GM15510 (cell line): ENCODE results near the gene TINCR.

Experiments
- POLR2A ChIP-seq: IDR thresholded peaks from 3 replicates; pipeline ENCODE4 v1.6.1; 2011; ENCODE audit warnings: borderline replicate concordance; ENCODE audit not compliant: insufficient read length; ENCODE audit errors: extremely low read depth

TINCR gene

DNA sequence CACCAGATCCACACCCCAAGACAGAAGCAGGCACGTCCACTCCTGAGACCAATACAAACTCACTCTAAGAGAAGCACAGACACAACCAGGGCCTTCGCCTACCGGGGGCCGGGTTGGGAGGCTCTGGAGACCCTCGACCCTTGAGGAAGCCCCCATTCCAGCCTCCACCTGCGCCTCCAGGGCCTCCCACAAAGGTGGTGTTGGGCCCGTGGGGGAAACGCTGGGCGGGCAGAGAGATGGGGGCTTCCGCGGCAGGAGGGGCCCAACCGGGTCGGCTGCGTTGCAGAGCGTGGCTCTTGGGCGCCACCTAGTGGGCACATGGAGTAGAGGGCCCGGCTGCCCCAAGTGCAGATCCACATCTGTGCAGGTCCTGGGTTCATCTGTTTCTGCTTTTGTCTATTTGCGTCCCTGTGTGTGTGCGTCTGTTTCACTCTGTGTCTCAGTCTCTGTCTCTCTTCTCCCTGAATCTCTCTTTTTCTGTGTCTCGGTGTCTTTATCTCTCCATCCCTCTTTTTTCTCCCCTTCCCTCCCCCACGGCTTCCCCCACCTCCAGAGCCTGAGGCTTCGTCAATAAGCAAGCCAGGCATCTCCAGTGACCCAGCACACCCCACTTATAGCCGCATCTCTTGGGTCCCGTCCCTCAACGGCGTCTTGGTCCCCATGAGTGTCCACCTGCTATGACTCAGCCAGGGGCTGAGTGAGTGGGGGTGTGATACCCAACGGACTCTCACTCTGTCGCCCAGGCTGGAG, 10.5 kb upstream of the TINCR start:
- no peak for TF ChIP-seq POLR2A

- TF ChIP-seq POLR2A = no peak
These were observed 7.8 kb upstream of the TINCR start for GRCh38 chr19:5575590-5575989.

DNA sequence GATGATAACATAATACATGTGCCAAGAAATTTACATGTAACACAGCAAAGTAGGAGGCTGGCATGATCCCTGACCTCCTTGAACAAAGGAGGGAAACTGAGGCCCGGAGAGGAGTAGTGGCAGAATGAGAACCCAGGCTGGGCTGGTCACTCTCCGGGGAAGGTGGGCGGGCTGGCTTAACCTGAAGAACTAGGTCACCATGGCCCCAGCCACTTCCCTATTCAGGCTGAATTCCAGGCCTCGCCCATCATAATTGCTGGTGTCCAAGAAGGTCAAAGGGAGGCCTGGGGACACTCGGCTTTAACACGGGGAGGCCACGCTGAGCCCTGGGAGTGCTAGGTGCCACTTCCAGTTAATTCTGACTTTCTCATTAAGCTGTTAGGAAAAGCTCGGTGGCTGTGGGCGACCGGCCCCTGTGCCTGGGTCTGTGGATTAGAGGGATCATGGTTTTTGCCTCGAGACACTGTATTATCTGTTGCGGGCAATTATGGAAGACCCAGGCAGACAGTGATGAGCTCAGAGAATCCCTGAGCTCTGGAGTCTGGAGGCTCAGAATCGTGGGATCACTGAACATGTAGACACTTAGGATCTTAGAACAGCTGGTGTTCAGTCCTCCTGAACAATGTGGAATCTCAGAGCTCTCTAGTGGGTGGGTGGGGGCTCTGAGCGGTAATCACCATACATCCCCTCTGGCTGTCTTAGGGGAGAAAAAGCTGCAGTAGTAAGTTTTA, 5.0 kb upstream of the TINCR start:
- TF ChIP-seq POLR2A = no peak

DNA sequence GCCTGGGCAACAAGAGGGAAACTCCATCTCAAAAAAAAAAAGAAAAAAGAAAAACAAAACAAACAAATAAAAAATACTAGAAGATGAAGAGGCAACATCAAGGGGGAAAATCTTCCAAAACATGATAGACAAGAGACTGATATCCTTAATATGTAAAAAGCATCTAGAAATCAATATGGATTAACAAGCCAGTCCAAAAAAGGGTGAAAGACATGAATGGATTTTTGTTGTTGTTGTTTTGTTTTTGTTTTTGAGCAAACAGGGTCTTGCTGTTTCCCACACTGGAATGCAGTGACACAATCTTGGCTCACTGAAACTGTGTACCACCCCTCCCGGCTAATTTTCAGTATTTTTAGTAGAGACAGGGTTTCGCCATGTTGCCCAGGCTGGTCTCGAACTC, 4.0 kb upstream of the TINCR start:
- no peak for TF ChIP-seq POLR2A

DNA sequence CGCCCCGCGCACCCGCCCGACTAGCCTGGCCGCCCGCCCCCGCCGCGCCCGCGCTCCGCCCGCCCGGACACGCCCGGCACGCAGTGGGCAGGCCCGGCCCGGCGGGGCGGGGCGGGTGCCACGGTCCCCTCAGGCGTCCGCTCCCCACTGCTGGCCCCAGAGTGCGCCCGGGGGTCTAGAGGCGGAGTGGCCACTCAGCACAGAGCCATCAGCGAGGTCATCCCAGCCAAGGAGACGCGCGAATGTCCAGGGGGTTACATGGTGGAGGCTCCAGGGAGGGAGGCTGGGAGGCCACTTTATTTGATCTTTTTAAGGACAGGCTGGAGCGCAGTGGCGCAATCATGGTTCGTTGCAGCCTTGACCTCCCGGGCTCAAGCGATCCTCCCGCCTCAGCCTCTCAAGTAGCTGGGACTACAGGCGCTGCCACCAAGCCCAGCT, 236 bp upstream of the TINCR start:
- TF ChIP-seq POLR2A = no peak

- TF ChIP-seq POLR2A = no peak
These were observed 2.8 kb downstream of the TINCR start for GRCh38 chr19:5564930-5565329.

- TF ChIP-seq POLR2A = no peak
These were observed 3.7 kb downstream of the TINCR start for GRCh38 chr19:5563935-5564612.

- TF ChIP-seq POLR2A = no peak
These were observed 4.7 kb downstream of the TINCR start for GRCh38 chr19:5563008-5563431.

DNA sequence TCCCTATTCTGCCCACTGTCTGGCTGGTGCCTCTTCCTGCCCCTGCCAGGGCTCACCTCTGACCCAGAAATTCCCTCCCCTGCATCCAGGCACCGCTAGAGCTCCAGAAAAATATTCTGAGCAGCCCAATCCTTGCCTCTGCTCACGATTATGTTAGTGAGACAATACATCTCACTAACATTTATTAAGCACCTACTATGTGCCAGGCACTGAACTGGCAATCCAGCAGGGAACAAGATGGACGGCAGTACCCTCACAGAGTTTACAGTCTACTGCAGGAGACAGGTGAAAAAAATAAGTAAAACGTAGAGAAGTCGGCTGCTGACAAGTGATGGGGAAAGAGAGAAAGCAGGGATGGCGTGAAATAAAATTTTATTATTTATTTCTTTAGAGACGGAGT, 5.5 kb downstream of the TINCR start:
- TF ChIP-seq POLR2A = no peak

DNA sequence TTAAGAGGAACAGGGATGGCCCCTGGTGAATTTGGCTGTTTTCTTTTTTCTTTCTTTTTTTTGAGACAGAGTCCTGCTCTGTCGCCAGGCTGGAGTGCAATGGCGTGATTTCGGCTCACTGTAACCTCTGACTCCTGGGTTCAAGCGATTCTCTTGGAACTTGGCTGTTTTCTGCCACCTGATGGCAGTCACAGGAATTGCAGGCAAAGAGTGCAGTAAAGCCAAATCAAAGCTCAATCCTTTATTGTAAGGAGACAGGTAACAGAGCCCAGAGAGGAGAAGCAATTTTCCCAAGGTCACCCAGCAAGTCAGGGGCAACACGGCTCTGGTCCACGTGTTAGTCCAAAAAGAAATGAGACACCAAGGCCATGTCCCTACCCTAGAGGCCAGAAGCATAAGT, 6.2 kb downstream of the TINCR start:
- TF ChIP-seq POLR2A = no peak

DNA sequence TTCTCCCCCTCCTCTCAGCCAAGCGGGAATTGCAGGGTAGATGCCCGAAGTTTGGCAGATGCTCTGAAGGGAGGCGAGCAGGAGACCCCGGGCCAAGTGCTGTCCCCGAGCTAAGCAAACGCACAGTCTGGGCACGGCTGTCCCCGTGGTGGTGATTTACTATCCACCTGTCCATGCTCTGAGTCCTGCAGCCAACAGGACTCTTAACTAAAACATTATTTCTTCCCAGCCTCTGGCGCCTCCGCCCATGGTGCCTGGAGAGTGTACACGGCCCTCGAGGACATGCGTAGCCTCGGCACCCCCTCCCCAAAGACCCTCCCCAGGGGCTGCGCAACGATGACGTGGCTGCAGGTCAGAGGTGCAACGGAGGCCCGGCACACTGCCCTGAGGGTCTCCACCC, 7.6 kb downstream of the TINCR start:
- no peak for TF ChIP-seq POLR2A

DNA sequence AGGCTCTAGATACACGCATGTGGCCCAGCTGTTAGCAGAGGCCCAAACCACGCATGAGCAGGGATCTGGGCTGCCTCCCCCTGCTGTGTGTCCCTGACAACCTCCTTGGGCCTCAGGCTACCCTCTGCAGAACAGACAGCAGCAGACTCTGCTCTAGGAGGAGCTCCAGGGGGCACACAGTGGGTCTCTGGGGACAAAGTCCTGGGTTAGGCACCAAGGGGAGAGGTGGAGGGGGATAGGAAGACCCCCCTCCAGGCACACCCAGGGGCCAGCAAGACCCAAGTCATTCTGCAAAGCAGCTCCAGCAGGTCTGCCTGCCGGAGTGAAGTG, 8.0 kb downstream of the TINCR start:
- TF ChIP-seq POLR2A = no peak

DNA sequence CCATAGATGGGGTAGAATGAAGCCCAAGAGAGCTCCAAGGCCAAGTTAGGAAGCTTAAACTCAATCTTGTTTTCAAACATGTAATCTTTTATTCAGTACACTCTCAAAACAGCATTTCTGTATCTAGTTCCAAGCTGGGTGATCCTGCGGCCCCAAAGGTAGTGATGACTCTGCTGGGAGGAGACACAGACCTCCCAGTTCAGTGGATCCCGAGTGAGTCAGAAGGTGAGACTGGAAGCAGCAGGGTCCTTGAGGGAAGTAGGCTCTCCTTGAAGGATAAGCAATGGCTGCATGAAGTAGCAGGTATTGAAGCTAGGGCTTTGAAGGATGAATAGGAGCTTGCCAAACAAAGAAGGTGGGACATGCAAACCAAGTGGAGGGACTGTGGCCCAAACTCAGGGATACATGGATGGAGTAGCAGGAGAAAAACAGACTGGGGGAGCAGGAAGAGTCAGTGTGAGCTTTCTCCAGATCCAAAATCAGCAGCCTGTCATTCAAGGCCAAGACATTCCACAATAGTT, 9.6 kb downstream of the TINCR start:
- TF ChIP-seq POLR2A = no peak

DNA sequence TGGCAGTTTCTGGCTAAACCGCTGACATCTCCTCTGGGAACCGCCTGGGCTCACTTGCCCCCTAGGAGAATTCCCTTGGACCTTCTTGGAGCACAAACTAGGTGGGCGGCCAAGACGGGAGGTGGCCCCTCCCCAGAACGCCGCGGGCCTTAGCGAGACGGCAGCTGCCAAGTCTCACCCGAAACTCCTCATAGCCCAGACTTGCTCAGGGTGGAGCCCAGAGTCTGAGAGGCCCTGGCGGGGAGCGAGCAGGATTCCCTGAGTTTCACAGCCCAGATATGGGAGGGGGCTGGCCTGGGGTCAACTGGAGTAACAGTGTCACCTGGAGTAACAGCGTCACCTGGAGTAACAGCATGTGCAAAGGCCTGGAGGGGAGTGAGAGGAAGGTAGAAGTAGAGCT, 10.1 kb downstream of the TINCR start:
- TF ChIP-seq POLR2A = no peak

GRCh38 chr19:5554828-5555227, 12.9 kb downstream of the TINCR start:
- TF ChIP-seq POLR2A = no peak
